ENCODE results near the gene LRRK2. TPM values are rescaled to one million over a fixed set of nuclear protein-coding genes. Genes with fewer than 3 reads are reported as not detected.

The LRRK2 gene
- total RNA-seq, 1 experiment from 2014 or later: 3.1 TPM

DNA sequence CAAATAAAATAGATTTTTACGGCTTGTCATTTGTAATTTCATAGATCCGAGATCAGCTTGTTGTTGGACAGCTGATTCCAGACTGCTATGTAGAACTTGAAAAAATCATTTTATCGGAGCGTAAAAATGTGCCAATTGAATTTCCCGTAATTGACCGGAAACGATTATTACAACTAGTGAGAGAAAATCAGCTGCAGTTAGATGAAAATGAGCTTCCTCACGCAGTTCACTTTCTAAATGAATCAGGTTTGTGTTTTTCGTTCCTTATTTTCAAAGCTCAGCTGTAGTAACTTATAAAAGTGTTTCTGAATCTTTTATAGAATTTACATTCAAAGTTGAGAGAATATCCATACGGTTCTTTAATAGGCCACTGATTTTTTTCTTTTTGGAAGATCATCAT lies 89.1 kb downstream of the LRRK2 start:
- peaks cover 3% of the 10 kb centered on the region for H3K4me1 ChIP-seq (ENCODE audit: insufficient read depth, low read length, poor library complexity, severe bottlenecking)
- no peaks in the 10 kb centered on the region for H3K9me3 ChIP-seq (ENCODE audit: low read depth, low read length, poor library complexity, severe bottlenecking)
- peak; percentile 18 for DNase-seq (ENCODE audit: low spot score)
- CTCF ChIA-PET: interaction anchor here (1.4 kb wide), 1 partner anchor 11 kb away, joined by 4 read pairs; no protein-coding TSS in a partner anchor
- no TSS peak for BruUV-seq (replicated peaks)
- intact Hi-C loops (cut with micrococcal nuclease; ENCODE audit: unreplicated experiment): loop anchor here (1.0 to 5.0 kb wide), 3 partner anchors 162 to 547 kb away; no protein-coding TSS in a partner anchor
- no peaks in the 10 kb centered on the region for H3K36me3 ChIP-seq (ENCODE audit: insufficient read depth, low read length, poor library complexity, severe bottlenecking)
- no peak overlapping the region for H3K4me3 ChIP-seq (ENCODE audit: low read depth, low read length, poor library complexity, severe bottlenecking)
- H3K27me3 ChIP-seq (replicated peaks; ENCODE audit: insufficient read depth, low read depth, low read length, poor library complexity): no peaks in the 10 kb centered on the region
- H3K27ac ChIP-seq (ENCODE audit: low read depth, low read length, poor library complexity, severe bottlenecking): peak overlapping the region; percentile 17
- no peak for TF ChIP-seq EZH2 (IDR thresholded peaks at IDR 0.05; ENCODE audit: borderline replicate concordance, low read depth, low read length, poor library complexity, severe bottlenecking)
- TF ChIP-seq, protein P1, sequence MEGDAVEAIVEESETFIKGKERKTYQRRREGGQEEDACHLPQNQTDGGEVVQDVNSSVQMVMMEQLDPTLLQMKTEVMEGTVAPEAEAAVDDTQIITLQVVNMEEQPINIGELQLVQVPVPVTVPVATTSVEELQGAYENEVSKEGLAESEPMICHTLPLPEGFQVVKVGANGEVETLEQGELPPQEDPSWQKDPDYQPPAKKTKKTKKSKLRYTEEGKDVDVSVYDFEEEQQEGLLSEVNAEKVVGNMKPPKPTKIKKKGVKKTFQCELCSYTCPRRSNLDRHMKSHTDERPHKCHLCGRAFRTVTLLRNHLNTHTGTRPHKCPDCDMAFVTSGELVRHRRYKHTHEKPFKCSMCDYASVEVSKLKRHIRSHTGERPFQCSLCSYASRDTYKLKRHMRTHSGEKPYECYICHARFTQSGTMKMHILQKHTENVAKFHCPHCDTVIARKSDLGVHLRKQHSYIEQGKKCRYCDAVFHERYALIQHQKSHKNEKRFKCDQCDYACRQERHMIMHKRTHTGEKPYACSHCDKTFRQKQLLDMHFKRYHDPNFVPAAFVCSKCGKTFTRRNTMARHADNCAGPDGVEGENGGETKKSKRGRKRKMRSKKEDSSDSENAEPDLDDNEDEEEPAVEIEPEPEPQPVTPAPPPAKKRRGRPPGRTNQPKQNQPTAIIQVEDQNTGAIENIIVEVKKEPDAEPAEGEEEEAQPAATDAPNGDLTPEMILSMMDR (conservative IDR thresholded peaks at IDR 0.05; ENCODE audit: low read depth, low read length): no peak
- POLR2A ChIA-PET (ENCODE audit: low non-redundant PET): no interaction called here

DNA sequence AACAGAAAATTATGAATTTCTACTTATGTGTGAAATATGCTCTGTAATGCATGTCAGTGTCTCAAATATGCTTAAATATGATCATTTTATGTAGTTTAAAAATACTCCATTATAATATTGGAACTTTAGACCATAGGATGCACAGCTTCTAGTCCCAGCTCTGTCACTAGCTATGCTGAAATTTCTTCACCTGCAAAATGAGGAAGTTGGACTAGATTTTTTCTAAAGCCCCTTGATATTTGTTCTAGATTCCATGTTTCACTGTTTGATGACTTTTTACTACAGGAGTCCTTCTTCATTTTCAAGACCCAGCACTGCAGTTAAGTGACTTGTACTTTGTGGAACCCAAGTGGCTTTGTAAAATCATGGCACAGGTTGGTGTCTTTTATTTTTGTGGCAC lies 90.1 kb downstream of the LRRK2 start:
- Histone ChIP-seq H3K36me3 (ENCODE audit: insufficient read depth, low read length, poor library complexity, severe bottlenecking) (no peaks in the 10 kb centered on the region), H3K4me3 (ENCODE audit: low read depth, low read length, poor library complexity, severe bottlenecking) (no peak overlapping the region), H3K9me3 (ENCODE audit: low read depth, low read length, poor library complexity, severe bottlenecking) (no peaks in the 10 kb centered on the region), H3K27ac (ENCODE audit: low read depth, low read length, poor library complexity, severe bottlenecking) (no peak overlapping the region), H3K4me1 (ENCODE audit: insufficient read depth, low read length, poor library complexity, severe bottlenecking) (peaks cover 3% of the 10 kb centered on the region), H3K27me3 (replicated peaks; ENCODE audit: insufficient read depth, low read depth, low read length, poor library complexity) (no peaks in the 10 kb centered on the region)
- ChIA-PET CTCF (no interaction called here), POLR2A (ENCODE audit: low non-redundant PET) (no interaction called here)
- no peak for DNase-seq (ENCODE audit: low spot score)
- TF ChIP-seq, protein P1 (conservative IDR thresholded peaks at IDR 0.05; ENCODE audit: low read depth, low read length): no peak
- no TSS peak for BruUV-seq (replicated peaks)
- intact Hi-C loops (cut with micrococcal nuclease; ENCODE audit: unreplicated experiment): loop anchor here (5.0 kb wide), 1 partner anchor 548 kb away; no protein-coding TSS in a partner anchor

DNA sequence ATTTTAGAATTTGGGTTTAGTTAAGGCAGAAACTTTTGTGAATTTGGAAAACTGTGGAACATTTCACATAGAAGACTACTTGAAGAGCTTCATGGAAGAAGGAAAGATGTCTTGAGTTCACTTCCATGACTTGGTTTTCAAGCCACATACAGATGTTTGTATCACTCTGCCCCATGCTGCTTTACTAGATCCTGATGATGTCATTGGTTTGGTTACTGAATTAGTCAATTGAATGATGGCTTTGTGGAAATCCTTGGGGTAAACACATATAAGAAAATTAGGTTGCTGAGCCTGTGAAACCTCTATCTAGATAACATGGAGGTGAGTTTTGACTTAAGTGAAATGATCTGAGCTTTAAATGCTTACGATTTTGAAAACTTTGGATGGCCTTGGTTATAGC lies 90.6 kb downstream of the LRRK2 start:
- POLR2A ChIA-PET (ENCODE audit: low non-redundant PET): no interaction called here

More for the DNA sequence above, 90.6 kb downstream of the LRRK2 start:
- intact Hi-C loops (cut with micrococcal nuclease; ENCODE audit: unreplicated experiment): no loop called here
- peaks cover 3% of the 10 kb centered on the region for H3K4me1 ChIP-seq (ENCODE audit: insufficient read depth, low read length, poor library complexity, severe bottlenecking)
- no peaks in the 10 kb centered on the region for H3K9me3 ChIP-seq (ENCODE audit: low read depth, low read length, poor library complexity, severe bottlenecking)
- no peaks in the 10 kb centered on the region for H3K36me3 ChIP-seq (ENCODE audit: insufficient read depth, low read length, poor library complexity, severe bottlenecking)
- no peak overlapping the region for H3K4me3 ChIP-seq (ENCODE audit: low read depth, low read length, poor library complexity, severe bottlenecking)
- no TSS peak for BruUV-seq (replicated peaks)
- no peak overlapping the region for H3K27ac ChIP-seq (ENCODE audit: low read depth, low read length, poor library complexity, severe bottlenecking)
- CTCF ChIA-PET: no interaction called here
- H3K27me3 ChIP-seq (replicated peaks; ENCODE audit: insufficient read depth, low read depth, low read length, poor library complexity): no peaks in the 10 kb centered on the region
- DNase-seq (ENCODE audit: low spot score): peak; percentile 30
- TF ChIP-seq, protein P1 (conservative IDR thresholded peaks at IDR 0.05; ENCODE audit: low read depth, low read length): no peak

Data from A673 (cell line).